Activated CD8-positive, alpha-beta memory T cell treated with anti-CD3 and anti-CD28 coated beads, Interleukin-2, amount 50 U/mL, for 1 hour (primary cell): ENCODE results near the gene TREX2.

Experiments
- DNase-seq: peaks from one replicate; pipeline ENCODE4 v3.0.0-alpha.2; 2020; ENCODE audit errors: extremely low read depth

TREX2 gene

GRCh38 chrX:153445856-153446635 lies at the start of gene TREX2:
Gene TREX2 (minus strand): TSS chrX:153446056. CDS start chrX:153445430, 626 bp downstream.
- no peak for DNase-seq

GRCh38 chrX:153495362-153495751 lies 49.5 kb upstream of the TREX2 start:
- DNase-seq, result no peak

GRCh38 chrX:153494541-153495361 lies 48.9 kb upstream of the TREX2 start, which contains the start of gene BGN:
Gene BGN (plus strand): TSS chrX:153494980. CDS start chrX:153504632, 9,652 bp downstream.
- DNase-seq, result no peak

GRCh38 chrX:153494061-153494460 lies 48.2 kb upstream of the TREX2 start:
- DNase-seq, result no peak

GRCh38 chrX:153493085-153493484 lies 47.2 kb upstream of the TREX2 start:
- DNase-seq, result no peak

GRCh38 chrX:153492543-153492942 lies 46.7 kb upstream of the TREX2 start:
- DNase-seq, result no peak

GRCh38 chrX:153491918-153492317 lies 46.1 kb upstream of the TREX2 start:
- DNase-seq, result no peak

- no peak for DNase-seq
Measured at GRCh38 chrX:153491351-153491914, 45.6 kb upstream of the TREX2 start.

GRCh38 chrX:153490217-153490930 lies 44.5 kb upstream of the TREX2 start:
- DNase-seq, result no peak

- no peak for DNase-seq
Measured at GRCh38 chrX:153488231-153488914, 42.5 kb upstream of the TREX2 start.

GRCh38 chrX:153487590-153488071 lies 41.8 kb upstream of the TREX2 start:
- DNase-seq, result no peak

GRCh38 chrX:153486171-153486570 lies 40.3 kb upstream of the TREX2 start:
- no peak for DNase-seq

- no peak for DNase-seq
Measured at GRCh38 chrX:153485396-153486080, 39.7 kb upstream of the TREX2 start.

GRCh38 chrX:153482376-153483015 lies 36.6 kb upstream of the TREX2 start:
- no peak for DNase-seq

- no peak for DNase-seq
Measured at GRCh38 chrX:153481043-153481442, 35.2 kb upstream of the TREX2 start.

GRCh38 chrX:153478746-153479145 lies 32.9 kb upstream of the TREX2 start:
- no peak for DNase-seq

- no peak for DNase-seq
Measured at GRCh38 chrX:153477901-153478300, 32.0 kb upstream of the TREX2 start.

GRCh38 chrX:153477364-153477857 lies 31.6 kb upstream of the TREX2 start:
- no peak for DNase-seq

GRCh38 chrX:153476666-153477363 lies 31.0 kb upstream of the TREX2 start:
- DNase-seq, result no peak
